Globus pallidus (tissue), 1 donor: ENCODE results near the gene FNDC3A.
"Not testable (repeated sequence)": the region's sequence is repeated elsewhere in the genome, so short reads cannot be mapped to it uniquely, and the experiment has no call there.

Experiments used
- DNase-seq: peaks from one replicate; pipeline ENCODE4 v3.0.0-alpha.2; 2015; ENCODE audit warnings: low spot score

FNDC3A gene

DNA sequence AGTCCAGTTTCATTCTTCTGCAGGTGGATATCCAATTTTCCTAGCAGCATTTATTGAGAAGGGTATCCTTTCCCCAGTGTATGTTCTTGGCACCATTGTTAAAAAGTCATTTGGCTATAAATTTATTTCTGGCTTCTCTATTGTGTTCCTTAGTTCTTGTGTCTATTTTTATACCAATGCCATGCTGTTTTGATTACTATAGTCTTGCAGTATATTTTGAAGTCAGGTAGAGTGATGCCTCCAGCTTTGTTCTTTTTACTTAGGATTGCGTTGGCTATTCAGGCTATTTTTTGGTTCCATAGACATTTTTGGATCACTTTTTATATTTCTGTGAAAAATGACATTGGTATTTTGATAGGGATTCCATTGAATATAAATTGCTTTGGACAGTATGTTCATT lies 172.7 kb downstream of the FNDC3A start:
- DNase-seq, result no peak

DNA sequence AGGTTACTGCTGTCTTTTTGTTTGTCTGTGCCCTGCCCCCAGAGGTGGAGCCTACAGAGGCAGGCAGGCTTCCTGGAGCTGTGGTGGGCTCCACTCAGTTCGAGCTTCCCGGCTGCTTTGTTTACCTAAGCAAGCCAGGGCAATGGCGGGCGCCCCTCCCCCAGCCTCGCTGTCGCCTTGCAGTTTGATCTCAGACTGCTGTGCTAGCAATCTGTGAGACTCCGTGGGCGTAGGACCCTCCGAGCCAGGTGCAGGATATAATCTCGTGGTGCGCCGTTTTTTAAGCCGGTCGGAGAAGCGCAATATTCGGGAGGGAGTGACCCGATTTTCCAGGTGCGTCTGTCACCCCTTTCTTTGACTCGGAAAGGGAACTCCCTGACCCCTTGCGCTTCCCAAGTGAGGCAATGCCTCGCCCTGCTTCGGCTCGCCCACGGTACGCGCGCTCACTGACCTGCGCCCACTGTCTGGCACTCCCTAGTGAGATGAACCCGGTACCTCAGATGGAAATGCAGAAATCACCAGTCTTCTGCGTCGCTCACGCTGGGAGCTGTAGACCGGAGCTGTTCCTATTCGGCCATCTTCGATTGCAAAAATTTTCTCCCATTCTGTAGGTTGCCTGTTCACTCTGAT lies 182.4 kb downstream of the FNDC3A start:
- DNase-seq, result not testable (repeated sequence)

DNA sequence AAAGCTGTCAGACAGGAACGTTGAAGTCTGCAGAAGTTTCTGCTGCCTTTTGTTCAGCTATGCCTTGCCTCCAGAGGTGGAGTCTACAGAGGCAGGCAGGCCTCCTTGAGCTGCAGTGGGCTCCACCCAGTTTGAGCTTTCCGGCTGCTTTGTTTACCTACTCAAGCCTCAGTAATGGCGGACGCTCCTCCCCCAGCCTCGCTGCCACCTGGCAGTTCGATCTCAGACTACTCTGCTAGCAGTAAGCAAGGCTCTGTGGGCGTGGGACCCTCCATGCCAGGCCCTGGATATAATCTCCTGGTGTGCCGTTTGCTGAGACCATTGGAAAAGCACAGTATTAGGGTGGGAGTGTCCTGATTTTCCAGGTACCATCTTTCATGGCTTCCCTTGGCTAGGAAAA lies 187.4 kb downstream of the FNDC3A start:
- DNase-seq, result not testable (repeated sequence)

DNA sequence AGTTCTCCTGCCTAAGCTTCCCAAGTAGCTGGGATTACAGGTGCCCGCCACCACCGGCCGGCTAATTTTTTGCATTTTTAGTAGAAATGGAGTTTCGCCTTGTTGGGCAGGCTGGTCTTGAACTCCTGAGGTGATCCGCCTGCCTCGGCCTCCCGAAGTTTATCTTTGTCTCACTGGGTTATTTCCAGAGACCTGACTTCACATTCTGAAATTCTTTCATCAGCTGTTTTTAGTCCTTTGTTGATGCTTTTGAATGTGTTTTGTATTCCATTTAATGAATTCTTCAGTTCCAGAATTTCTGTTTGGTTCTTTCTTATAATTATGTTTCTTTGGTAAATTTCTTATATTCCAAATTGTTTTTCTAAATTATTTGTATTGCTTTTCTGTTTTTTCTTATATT lies 189.0 kb downstream of the FNDC3A start:
- DNase-seq, result no peak

DNA sequence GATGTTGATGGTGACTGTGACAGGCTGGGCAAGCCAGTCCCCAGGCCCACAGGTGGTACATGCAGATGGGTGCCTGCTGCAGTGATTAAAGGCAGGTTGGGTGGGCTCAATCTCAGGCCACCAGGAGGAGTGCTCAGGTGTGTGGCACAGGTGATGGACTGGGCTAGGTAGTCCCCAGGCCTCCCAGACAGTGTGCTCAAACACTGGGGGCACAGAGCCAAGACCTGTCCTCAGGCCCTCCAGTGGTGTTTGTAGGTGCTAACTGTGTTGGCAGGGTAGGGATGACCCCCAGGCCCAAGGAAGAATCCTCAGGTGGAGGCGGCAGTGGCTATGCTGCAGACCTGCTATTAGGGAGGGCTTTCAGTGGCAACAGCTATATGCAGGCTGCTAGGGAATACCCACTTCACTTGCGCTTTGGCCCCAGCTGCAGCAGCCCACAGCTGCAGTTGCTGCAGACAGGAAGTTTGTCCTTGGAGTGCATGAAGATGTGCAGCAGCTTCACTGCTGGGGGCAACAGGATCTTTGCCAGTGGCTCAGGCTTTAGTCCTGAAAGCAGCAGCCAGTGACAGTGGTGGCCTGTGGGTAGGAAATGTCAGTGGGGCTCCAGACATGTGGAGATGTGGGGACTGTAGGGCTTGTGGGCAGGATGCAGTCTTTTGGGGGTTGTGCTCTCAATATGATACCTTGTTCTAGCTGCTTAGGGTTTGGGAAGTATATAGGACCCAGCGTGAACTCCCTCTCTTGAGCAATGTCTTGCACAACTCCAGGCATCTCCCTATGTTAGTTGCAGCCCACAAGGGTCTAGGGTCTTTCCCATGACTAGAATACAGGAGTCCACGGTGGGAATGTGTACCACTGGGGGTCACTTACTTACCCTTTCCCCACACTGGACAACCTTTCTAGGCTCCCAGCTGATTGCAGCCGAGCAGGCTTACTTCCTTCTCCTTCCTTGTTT lies 190.4 kb downstream of the FNDC3A start:
- no peak for DNase-seq

DNA sequence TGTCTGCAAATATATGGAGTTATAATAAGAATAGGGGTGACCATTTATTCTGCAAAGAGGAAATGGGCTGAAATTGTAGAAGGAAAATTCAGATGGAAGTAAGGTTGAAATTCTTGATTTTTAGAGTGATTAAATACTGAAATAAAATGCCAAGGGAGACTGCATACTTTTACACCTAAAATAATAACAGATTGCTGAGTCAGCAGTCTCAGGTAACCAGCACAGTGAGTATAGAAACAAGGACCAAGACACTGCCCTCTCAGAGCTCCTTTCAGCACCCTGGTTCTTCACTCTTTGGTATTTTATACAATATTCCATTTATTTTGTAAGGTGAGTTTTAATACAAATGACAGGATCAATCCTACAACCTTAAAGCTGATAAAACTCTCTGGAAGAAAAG lies 195.6 kb downstream of the FNDC3A start:
- no peak for DNase-seq

DNA sequence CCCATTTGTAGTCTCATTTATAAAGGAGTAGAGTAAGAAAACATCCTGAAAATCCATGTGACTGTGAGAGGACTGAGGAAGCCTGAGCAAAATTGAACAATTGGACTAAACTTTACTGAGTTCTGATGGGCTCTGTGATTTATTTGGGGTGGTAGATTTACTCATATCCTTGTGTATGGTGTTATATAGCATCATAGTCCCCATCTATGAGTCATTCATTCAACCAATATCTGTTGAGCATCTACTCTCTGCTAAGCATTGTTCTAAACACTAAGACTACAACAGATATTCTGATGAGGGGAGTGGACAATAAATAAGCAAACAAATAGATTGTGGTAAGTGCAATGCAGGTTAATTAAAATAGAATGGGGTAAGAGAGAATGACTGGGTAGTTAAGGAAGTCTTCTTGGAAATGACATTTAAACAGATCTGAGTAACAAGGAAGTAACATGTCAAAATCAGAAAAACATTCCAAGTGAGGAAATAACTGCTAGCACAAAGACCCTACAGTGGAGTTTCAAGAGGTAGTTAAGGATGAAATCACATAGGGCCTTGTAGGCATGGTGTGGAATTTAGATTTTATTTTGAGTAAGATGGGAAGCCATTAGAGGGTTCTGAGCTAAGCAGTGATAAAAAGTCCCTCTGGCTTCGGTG lies 208.1 kb downstream of the FNDC3A start:
- no peak for DNase-seq

DNA sequence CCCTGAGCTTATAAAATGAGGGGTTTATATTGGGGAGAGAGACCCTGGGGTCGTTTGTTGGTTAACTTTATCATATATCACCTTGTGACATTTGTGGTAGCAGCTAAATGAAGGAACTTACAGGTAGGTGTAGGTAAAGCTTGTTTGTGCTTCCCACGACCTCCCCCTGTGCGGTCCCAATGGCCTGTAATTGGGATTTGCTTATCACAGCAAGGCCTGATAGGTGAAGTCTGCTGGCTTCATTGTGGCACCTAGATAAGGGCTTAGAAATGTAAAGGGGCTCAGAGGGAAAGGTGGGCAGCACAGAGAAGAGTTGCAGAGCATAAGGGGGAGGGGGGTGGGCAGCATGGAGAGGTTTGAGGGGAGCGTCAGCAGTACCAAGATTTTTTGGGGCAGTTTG lies 208.9 kb downstream of the FNDC3A start:
- no peak for DNase-seq

DNA sequence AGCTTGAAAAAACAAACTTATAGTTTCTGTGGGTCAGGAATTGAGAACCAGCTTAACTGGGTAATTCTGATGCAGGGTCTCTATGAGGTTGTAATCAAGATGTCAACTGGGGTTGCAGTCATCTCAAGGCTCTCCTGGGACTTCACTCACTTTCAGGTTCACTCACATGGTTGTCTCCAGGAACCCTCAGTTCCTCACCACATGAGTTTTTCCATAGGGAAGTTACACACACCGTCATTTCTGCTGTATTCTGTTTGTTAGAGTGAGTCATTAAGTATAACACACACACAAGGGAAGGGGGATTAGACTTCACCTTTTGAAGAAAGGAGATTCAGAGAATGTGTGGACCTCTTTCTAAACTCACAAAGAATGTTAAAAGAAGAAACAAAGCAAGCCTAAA lies 209.6 kb downstream of the FNDC3A start:
- no peak for DNase-seq

DNA sequence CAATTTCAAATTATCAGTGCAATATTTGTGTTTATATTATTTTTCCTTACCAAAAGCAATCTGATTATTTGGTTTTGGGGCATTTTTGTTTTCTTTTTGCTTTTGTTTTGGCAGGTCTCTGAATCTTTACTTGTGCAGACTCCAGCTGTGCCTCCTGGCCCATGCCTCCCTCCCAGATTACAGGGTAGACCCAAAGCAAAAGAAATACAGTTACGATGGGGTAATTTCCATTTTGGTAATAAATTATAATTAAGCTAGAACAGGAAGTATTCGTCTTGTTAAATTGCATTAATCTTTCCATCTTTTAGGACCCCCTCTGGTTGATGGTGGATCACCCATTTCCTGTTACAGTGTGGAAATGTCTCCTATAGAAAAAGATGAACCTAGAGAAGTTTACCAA lies 215.2 kb downstream of the FNDC3A start:
- DNase-seq, result no peak

DNA sequence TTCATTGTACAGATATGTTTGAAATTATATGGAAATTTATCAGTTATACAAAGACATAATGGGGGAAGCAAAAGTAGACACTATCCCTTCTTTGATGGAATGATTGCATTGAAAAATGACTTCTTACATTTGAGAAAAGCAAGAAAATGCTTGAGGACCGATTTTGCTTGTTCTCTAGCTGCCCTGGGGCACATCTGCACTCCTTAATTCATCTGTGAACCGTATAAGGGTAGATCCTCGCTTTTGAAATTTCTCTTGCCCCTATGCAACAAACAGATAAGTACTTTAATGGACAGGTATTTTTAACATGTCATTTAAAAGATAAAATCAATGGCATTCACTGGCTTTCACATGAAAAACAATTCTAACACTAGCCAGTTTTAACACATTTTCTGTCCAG lies 230.9 kb downstream of the FNDC3A start:
- DNase-seq, result no peak

DNA sequence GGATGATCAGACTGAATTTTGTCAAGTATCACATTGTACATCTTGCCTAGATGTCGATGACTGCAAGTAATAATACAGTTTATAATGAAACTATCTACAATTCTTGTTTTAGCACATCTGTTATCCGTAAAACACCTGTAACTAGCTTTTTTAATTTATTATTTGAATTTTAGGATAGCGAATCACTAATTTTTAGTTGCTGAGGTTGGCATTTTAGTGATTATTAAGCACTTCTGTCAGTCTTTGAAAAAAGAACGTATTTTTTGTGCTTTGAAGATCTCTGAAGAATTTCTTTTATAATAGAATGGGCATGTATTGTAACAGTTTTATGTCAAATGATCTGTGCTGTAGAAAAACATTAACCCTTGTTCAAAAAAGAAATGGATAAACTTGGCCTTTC lies 232.9 kb downstream of the FNDC3A start:
- DNase-seq, result no peak

DNA sequence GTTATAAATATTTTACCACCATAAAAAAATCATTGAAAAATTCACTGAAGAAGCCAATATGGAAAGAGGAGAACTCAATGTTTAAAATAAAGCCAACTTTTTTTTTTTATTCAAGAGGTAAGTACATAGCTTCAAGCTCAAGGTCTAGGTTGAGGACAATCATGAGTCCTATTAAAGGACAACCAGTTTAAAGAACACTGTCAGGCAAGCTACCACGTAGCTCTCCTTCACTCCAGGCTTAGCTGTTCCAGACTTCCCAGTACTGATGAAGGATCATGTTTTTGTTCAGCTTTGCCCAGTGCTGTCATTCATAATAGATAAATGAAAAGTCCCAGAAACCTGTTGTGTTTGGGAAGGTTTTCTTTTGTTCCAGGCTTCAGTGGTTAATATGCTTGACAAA lies 234.4 kb downstream of the FNDC3A start:
- DNase-seq, result no peak

DNA sequence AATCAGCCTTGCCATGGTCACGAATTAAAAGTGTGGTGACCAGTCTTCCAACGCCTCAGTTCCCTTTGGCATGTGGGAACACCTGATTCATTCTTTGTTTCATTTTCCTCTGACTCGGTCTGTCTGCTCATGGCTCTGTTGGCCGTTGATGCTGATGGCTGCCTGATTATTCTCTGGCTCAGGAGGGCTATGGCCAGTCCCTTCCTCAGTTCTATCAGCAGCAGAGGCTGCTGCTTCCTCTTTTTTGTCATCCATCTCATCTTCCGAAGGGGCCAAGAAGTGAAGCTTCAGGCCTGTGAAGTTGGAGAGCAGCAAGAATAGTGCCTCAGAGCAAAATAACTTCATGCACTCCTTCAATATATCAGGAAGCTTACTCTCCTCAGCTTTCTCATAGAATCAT lies 235.0 kb downstream of the FNDC3A start:
- no peak for DNase-seq

DNA sequence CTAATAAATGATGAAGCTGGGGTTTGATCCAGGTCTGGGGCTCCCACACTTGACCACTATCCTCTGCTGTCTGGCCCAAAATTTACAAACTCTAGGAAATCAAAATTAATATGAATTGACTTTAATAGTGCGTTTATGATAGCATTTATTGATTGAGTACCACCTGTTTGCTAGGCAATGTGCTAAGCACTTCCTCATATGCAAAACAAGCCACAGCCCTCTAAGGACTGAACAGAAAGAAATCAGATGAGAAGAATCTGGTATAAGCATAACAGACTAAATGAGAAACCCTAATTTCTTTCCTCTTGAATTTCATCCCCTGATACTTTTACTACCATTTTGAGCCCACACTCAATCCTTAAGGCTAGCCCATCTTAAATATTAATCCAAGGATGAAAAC lies 237.8 kb downstream of the FNDC3A start:
- DNase-seq, result no peak

DNA sequence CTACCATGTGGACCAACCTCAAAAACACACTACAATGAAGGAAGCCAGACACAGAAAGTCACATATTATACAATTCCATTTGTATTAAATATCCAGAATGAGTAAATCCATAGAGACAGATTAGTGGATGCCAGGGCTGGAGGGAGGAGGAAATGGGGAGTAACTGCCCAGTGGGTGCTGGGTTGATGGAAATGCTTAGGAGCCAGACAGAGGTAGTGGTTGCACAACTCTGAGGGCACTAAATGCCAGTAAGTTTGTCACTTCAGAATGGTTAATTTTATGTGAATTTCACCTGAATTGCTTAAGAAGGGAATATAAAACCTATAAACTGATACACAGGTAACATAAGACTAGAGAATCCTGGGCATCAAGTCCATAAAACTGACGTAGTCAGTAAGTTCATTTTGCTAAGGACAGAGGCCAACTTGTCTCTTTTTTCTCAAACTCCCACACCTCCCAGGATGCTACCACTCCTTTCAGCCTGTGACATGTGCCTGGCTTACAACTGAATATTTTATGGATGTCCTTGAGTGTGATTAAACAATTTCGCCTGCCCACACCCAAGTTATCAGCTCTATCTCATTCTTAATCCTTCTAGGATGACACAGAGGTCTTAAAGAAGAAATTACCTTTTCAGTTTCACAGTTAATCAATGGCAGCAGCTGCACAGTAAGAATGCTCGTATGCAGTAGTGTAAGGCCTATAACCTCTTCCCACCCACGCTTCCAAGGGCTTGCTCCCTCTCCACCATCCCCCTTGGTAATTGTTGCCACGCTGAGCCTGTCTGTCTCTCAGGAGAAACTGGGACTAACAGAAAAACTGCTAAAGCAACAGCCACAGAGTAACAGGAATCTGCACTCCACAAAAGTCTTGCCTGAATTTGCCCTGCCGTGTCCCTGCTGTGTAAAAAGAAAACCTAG lies 238.5 kb downstream of the FNDC3A start:
- no peak for DNase-seq

DNA sequence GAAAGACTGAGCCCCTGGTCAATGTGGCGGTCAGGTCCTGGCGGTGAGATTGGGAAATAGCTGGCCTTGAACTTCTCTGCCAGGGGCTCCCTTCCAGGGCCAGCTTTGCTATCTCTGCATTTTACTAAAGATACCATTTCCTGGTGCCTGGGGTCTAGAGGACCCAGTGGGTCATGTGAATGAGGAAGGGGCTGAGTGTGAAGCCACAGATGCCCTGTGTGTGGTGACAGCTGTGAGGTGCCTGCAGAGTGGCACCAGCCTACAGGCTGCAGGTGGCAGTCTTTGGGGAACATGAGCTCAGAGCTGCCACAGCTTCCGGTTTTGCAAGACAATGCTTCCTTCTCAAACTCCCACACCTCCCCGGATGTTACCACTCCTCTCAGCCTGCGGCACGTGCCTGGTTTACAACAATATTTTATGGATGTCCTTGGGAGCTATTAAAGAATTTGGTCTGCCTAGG lies 239.2 kb downstream of the FNDC3A start:
- DNase-seq, result peak; percentile 16

DNA sequence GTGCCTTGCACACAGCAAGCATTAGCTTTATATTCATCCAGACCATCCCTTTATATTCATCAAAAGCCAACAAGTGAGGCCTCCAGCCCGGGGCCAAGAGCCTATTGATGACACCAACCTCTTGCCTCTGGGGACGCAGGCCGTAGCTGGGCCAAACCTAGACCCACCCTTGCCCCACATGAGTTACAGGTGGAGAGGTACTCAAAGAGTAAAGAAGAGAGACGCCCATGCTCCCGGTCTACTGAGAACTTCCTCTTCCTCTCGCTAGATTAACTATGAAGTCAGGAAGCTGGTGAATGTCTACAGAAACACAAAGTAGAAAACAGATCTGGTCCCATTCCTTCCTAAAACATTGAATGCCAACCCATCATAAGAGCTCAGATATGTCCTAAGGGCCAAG lies 240.6 kb downstream of the FNDC3A start:
- no peak for DNase-seq

DNA sequence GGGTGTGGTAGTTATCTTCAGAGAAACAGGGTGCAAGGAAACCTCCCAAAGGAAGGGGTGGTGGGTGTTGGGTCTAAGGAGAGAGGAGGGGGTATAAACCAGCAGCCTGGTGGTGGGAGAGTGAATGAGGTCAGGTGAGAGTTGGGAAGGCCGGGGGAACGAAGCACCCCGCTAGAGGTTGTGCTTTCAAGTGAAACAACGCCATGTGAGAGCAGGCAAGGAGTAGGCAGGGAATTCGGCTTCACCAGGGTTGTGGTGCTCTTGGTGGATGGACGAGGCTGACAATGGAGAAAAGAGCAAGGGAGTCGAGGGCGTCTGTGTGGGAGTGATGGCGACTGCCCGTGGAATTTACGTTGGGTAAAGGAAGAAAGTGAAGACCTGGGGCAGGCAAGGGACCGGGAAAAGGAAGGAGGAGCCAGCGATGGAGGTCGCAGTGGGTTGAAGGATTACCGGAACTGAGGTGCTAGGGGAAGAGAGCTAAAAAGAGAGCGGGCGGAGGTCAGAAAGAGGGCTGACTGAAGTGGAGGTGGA lies 242.3 kb downstream of the FNDC3A start:
- no peak for DNase-seq

DNA sequence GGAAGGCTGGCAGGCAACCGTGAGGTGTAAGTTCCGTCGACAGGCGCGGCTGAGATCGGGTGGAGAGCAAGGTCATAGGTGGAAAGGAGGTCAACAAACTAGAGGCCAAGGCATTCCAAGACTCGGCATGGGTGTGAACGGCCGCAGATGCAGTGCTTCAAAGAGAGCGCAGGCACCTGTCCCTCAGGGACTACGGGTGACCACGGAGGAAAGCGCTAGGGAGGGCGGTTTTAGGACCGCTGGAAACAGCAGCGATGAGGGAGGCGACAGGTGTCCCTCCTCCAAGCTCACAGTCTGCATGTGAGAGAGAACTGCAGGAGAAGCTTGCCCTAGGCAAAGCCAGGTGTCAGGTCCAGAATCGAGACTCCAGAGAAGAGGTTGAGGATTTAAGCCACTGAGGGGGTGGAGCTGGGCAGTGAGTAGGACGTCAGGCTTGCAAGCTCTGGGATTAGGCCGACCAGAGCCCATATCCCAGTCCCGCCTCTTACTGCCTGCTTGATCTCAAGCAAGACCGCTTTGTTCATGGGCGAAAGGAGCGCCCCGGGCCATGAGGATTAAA lies 242.9 kb downstream of the FNDC3A start:
- DNase-seq, result no peak

DNA sequence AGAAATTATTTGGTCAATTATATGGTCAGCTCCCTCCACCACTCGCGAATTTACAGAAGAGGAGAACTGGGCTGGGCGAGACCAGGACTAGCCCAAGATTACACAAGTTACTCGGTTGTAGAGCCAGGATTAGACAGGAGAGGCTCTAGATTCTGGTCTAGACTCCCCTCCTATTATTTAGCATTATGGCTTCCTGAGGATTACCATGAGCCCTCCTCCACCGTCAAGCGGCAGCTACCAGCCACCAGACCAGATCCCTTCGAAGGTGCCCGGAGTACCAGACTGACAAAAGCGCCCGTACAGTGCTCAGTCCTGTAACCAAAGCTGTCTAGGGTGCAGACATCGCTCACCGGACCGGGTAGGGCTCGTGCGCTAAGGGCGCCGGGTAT lies 243.9 kb downstream of the FNDC3A start:
- no peak for DNase-seq
